ENCODE measurements around the gene RASGRF2.

RASGRF2 gene

GRCh38 chr5:81169924-81170323 is 209.8 kb downstream of the RASGRF2 start:
- Histone ChIP-seq H3K9me3 (no peaks in the 10 kb centered on the region), H3K27me3 (no peaks in the 10 kb centered on the region), H3K27ac (no peak overlapping the region), H3K36me3 (no peaks in the 10 kb centered on the region), H3K4me1 (ENCODE audit: control insufficient read depth in 1 of 2, insufficient read depth in 1 of 2, low read depth in 1 of 2, low read length in 1 of 2) (no peaks in the 10 kb centered on the region), H3K4me3 (ENCODE audit: low read depth in 1 of 2, low read length in 1 of 2) (no peak overlapping the region)
- TF ChIP-seq CTCF (IDR thresholded peaks at IDR 0.05), result no peak

GRCh38 chr5:81171769-81172168 is 211.6 kb downstream of the RASGRF2 start:
- Histone ChIP-seq H3K9me3 (no peaks in the 10 kb centered on the region), H3K36me3 (no peaks in the 10 kb centered on the region), H3K4me1 (ENCODE audit: control insufficient read depth in 1 of 2, insufficient read depth in 1 of 2, low read depth in 1 of 2, low read length in 1 of 2) (no peaks in the 10 kb centered on the region), H3K27me3 (no peaks in the 10 kb centered on the region), H3K4me3 (ENCODE audit: low read depth in 1 of 2, low read length in 1 of 2) (no peak overlapping the region), H3K27ac (no peak overlapping the region)
- TF ChIP-seq CTCF (IDR thresholded peaks at IDR 0.05), result no peak

GRCh38 chr5:81172710-81173109 is 212.5 kb downstream of the RASGRF2 start:
- H3K4me3 ChIP-seq (ENCODE audit: low read depth in 1 of 2, low read length in 1 of 2), result no peak overlapping the region
- no peaks in the 10 kb centered on the region for H3K36me3 ChIP-seq
- TF ChIP-seq CTCF (IDR thresholded peaks at IDR 0.05), result no peak
- H3K9me3 ChIP-seq, result no peaks in the 10 kb centered on the region
- no peak overlapping the region for H3K27ac ChIP-seq
- H3K4me1 ChIP-seq (ENCODE audit: control insufficient read depth in 1 of 2, insufficient read depth in 1 of 2, low read depth in 1 of 2, low read length in 1 of 2), result no peaks in the 10 kb centered on the region
- H3K27me3 ChIP-seq, result no peaks in the 10 kb centered on the region

- Histone ChIP-seq H3K27ac (no peak overlapping the region), H3K4me1 (ENCODE audit: control insufficient read depth in 1 of 2, insufficient read depth in 1 of 2, low read depth in 1 of 2, low read length in 1 of 2) (no peaks in the 10 kb centered on the region), H3K4me3 (ENCODE audit: low read depth in 1 of 2, low read length in 1 of 2) (no peak overlapping the region), H3K9me3 (no peaks in the 10 kb centered on the region), H3K27me3 (no peaks in the 10 kb centered on the region), H3K36me3 (no peaks in the 10 kb centered on the region)
- TF ChIP-seq CTCF (IDR thresholded peaks at IDR 0.05), result no peak
Measured at GRCh38 chr5:81177061-81177460, 216.9 kb downstream of the RASGRF2 start.

- Histone ChIP-seq H3K27ac (no peak overlapping the region), H3K9me3 (no peaks in the 10 kb centered on the region), H3K27me3 (no peaks in the 10 kb centered on the region), H3K36me3 (no peaks in the 10 kb centered on the region), H3K4me1 (ENCODE audit: control insufficient read depth in 1 of 2, insufficient read depth in 1 of 2, low read depth in 1 of 2, low read length in 1 of 2) (no peaks in the 10 kb centered on the region), H3K4me3 (ENCODE audit: low read depth in 1 of 2, low read length in 1 of 2) (no peak overlapping the region)
- no peak for TF ChIP-seq CTCF (IDR thresholded peaks at IDR 0.05)
Measured at GRCh38 chr5:81179959-81180358, 219.8 kb downstream of the RASGRF2 start.
